Mucosa of descending colon (tissue), 3 donors: ENCODE data around the gene CD28. TPM values are rescaled to one million over a fixed set of nuclear protein-coding genes. Genes with fewer than 3 reads are reported as not detected.
"Not testable (repeated sequence)": the region's sequence is repeated elsewhere in the genome, so short reads cannot be mapped to it uniquely, and the experiment has no call there.

ENCODE experiments used
- ATAC-seq: fragments of 200-7000 bp; cut with Tn5 transposase; one replicate; pipeline ENCODE4 v1.9.1; 2020; ENCODE audit warnings: mild to moderate bottlenecking, moderate library complexity
- DNase-seq, 3 donors: peaks; one replicate each; pipeline ENCODE4 v3.0.0-alpha.2; 2020
- H3K36me3 ChIP-seq: fragments of 200-600 bp; one replicate; pipeline ENCODE4 v1.8.0; 2021; ENCODE audit warnings: low read depth, mild to moderate bottlenecking
- H3K4me1 ChIP-seq: fragments of 200-600 bp; one replicate; pipeline ENCODE4 v1.8.0; 2021; ENCODE audit warnings: low read depth, mild to moderate bottlenecking
- H3K4me3 ChIP-seq: fragments of 200-600 bp; one replicate; pipeline ENCODE4 v1.8.0; 2021; ENCODE audit warnings: mild to moderate bottlenecking
- H3K9me3 ChIP-seq: fragments of 200-600 bp; one replicate; pipeline ENCODE4 v1.8.0; 2021; ENCODE audit warnings: mild to moderate bottlenecking
- CTCF ChIP-seq: fragments of 200-600 bp; IDR thresholded peaks from one replicate; pipeline ENCODE4 v1.8.0; 2022; ENCODE audit warnings: antibody characterized with exemption, mild to moderate bottlenecking
- intact Hi-C, 2 donors: fragments of 100-400 bp; cut with DNase I in 1 of 2; cut with micrococcal nuclease in 1 of 2; formaldehyde crosslinking; loops; one replicate each; pipeline versions ENCODE4 v1.11.0 to v1.11.1; 2022; cut with DNase I, micrococcal nuclease
- total RNA-seq, 3 donors: library from RNA; stranded (reverse); fragmentation: NEBNext Ultra II Directional in 2 of 3; extraction: Animal tissue kit (Norgen Biotek cat#: 25700) in 2 of 3; gene quantifications; one replicate each; pipeline versions ENCODE4 v1.2.1 to v1.2.4, GENCODE V29; 2021 to 2023
- donor health status: DM: no; HTN: no; CAD: no; lungs with moderate emphysema.
- donor health status: DM: no; HTN: no; CAD: no.
- donor health status: DM: no; HTN: yes; CAD: no.

The CD28 gene
- total RNA-seq, 3 donors from 2014 or later = 0.41 to 1.4 (median 1.3) TPM

GRCh38 chr2:203774760-203775159 lies 68.3 kb downstream of the CD28 start:
- Histone ChIP-seq H3K36me3 (no peaks in the 10 kb centered on the region), H3K4me1 (no peaks in the 10 kb centered on the region), H3K4me3 (no peak overlapping the region), H3K9me3 (no peaks in the 10 kb centered on the region)
- TF ChIP-seq CTCF = no peak
- no peak for ATAC-seq
- DNase-seq = no peak
- intact Hi-C loops = no loop called here

GRCh38 chr2:203775684-203776083 lies 69.2 kb downstream of the CD28 start:
- H3K36me3 ChIP-seq = no peaks in the 10 kb centered on the region
- no peak for ATAC-seq
- intact Hi-C loops = no loop called here
- no peaks in the 10 kb centered on the region for H3K9me3 ChIP-seq
- no peak for DNase-seq
- H3K4me3 ChIP-seq = no peak overlapping the region
- TF ChIP-seq CTCF = no peak
- H3K4me1 ChIP-seq = no peaks in the 10 kb centered on the region

- ATAC-seq (no peak), DNase-seq (no peak)
- no peak for TF ChIP-seq CTCF
- Histone ChIP-seq H3K4me1 (no peaks in the 10 kb centered on the region), H3K4me3 (no peak overlapping the region), H3K36me3 (no peaks in the 10 kb centered on the region), H3K9me3 (no peaks in the 10 kb centered on the region)
- intact Hi-C loops = no loop called here
These were observed 70.6 kb downstream of the CD28 start for GRCh38 chr2:203777030-203777429.

- H3K4me3 ChIP-seq, ATAC-seq, H3K36me3 ChIP-seq, H3K9me3 ChIP-seq, DNase-seq, intact Hi-C loops, H3K4me1 ChIP-seq: not testable (repeated sequence)
These were observed 73.1 kb downstream of the CD28 start for GRCh38 chr2:203779477-203780073.

GRCh38 chr2:203780231-203780630 lies 73.8 kb downstream of the CD28 start:
- DNase-seq (no peak), ATAC-seq (no peak)
- TF ChIP-seq CTCF = no peak
- intact Hi-C loops = no loop called here
- H3K9me3 ChIP-seq = no peaks in the 10 kb centered on the region
- H3K4me1 ChIP-seq = no peaks in the 10 kb centered on the region
- H3K36me3 ChIP-seq = no peaks in the 10 kb centered on the region
- no peak overlapping the region for H3K4me3 ChIP-seq

GRCh38 chr2:203781151-203781550 lies 74.7 kb downstream of the CD28 start:
- no peaks in the 10 kb centered on the region for H3K36me3 ChIP-seq
- H3K4me1 ChIP-seq = no peaks in the 10 kb centered on the region
- no peak for TF ChIP-seq CTCF
- intact Hi-C loops = no loop called here
- no peak overlapping the region for H3K4me3 ChIP-seq
- H3K9me3 ChIP-seq = no peaks in the 10 kb centered on the region
- ATAC-seq = no peak
- no peak for DNase-seq
